Kidney (tissue), 14 donors: Measurements from ENCODE around the gene PSIP1. TPM values are rescaled to one million over a fixed set of nuclear protein-coding genes. Genes with fewer than 3 reads are reported as not detected.

Experiments used
- DNase-seq, 5 donors: peaks; one replicate each; pipeline ENCODE4 v3.0.0-alpha.2; 2013 to 2020
- FAIRE-seq: peaks from 2 replicates; lab custom pipeline; 2012; peaks lifted over from hg19 to GRCh38; lab: Jason Lieb, UNC
- H3K27ac ChIP-seq, 2 donors: one replicate each; pipeline ENCODE4 v1.7.0; 2013; ENCODE audit warnings: low read depth in 2 of 2, low read length in 2 of 2, inconsistent platforms in 1 of 2
- H3K27me3 ChIP-seq: one replicate; pipeline ENCODE4 v1.7.1; 2013; ENCODE audit warnings: low read length, inconsistent platforms; ENCODE audit not compliant: control insufficient read depth, insufficient read depth
- H3K36me3 ChIP-seq, 3 donors: one replicate each; pipeline versions ENCODE4 v1.7.0 to v1.7.1; 2013; ENCODE audit warnings: low read length in 3 of 3, control low read depth in 1 of 3, inconsistent platforms in 1 of 3; ENCODE audit not compliant: insufficient read depth in 3 of 3, control insufficient read depth in 2 of 3
- H3K4me1 ChIP-seq, 3 donors: one replicate each; pipeline versions ENCODE4 v1.7.0 to v1.7.1; 2013; ENCODE audit warnings: low read length in 3 of 3, inconsistent platforms in 1 of 3, low read depth in 1 of 3; ENCODE audit not compliant: control insufficient read depth in 2 of 3, insufficient read depth in 2 of 3
- H3K4me3 ChIP-seq, 3 donors: one replicate each; pipeline versions ENCODE4 v1.7.0 to v1.8.1; 2013; ENCODE audit warnings: low read length in 3 of 3, control low read depth in 1 of 3, inconsistent platforms in 1 of 3
- H3K9ac ChIP-seq, 3 donors: one replicate each; pipeline versions ENCODE4 v1.7.0 to v1.7.1; 2013; ENCODE audit warnings: low read length in 3 of 3, control low read depth in 1 of 3, inconsistent platforms in 1 of 3
- H3K9me3 ChIP-seq, 3 donors: one replicate each; pipeline versions ENCODE4 v1.7.0 to v1.7.1; 2013; ENCODE audit warnings: low read length in 3 of 3, control low read depth in 1 of 3, inconsistent platforms in 1 of 3; ENCODE audit not compliant: control insufficient read depth in 2 of 3, insufficient read depth in 1 of 3
- intact Hi-C: fragments of 100-400 bp; cut with DNase I; formaldehyde crosslinking; loops from one replicate; pipeline ENCODE4 v1.11.1; 2022
- polyA plus RNA-seq: library from polyadenylated mRNA; stranded (reverse); fragments of 350-450 nt; fragmentation: Illumina TruSeq; extraction: RNeasy Lipid Tissue Mini Kit (QIAGEN cat#74804); gene quantifications from one replicate; pipeline ENCODE4 v1.2.3, GENCODE V29; 2014; ENCODE audit warnings: low read depth, low replicate concordance; ENCODE audit not compliant: insufficient read depth
- total RNA-seq: library from RNA; stranded (reverse); fragmentation: NEBNext Ultra II Directional; extraction: Animal tissue kit (Norgen Biotek cat#: 25700); gene quantifications from one replicate; pipeline ENCODE4 v1.2.1, GENCODE V29; 2021
- TF ChIP-seq, protein P1 (sequence below): IDR thresholded peaks from 3 replicates; pipeline ENCODE4 v1.5.1; 2012; ENCODE audit warnings: mild to moderate bottlenecking, moderate library complexity, borderline replicate concordance; ENCODE audit not compliant: insufficient read depth; ENCODE audit errors: extremely low read depth
- donor health status: control.
- donor health status: control.
- donor health status: control.
- donor health status: control.
- donor health status: control.
- donor health status: DM: yes; HTN: yes; CAD: no.
- donor health status: Normal renal cell carcinoma (clear cell type).

Gene PSIP1
- total and polyA plus RNA-seq, 2 donors from 2014 or later, result 31.1 to 43.9 TPM

GRCh38 chr9:15505921-15506320 lies 4.8 kb downstream of the PSIP1 start:
- TF ChIP-seq, protein P1, sequence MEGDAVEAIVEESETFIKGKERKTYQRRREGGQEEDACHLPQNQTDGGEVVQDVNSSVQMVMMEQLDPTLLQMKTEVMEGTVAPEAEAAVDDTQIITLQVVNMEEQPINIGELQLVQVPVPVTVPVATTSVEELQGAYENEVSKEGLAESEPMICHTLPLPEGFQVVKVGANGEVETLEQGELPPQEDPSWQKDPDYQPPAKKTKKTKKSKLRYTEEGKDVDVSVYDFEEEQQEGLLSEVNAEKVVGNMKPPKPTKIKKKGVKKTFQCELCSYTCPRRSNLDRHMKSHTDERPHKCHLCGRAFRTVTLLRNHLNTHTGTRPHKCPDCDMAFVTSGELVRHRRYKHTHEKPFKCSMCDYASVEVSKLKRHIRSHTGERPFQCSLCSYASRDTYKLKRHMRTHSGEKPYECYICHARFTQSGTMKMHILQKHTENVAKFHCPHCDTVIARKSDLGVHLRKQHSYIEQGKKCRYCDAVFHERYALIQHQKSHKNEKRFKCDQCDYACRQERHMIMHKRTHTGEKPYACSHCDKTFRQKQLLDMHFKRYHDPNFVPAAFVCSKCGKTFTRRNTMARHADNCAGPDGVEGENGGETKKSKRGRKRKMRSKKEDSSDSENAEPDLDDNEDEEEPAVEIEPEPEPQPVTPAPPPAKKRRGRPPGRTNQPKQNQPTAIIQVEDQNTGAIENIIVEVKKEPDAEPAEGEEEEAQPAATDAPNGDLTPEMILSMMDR, result no peak
- intact Hi-C loops, result no loop called here
- no peaks in the 10 kb centered on the region for H3K9me3 ChIP-seq
- H3K4me3 ChIP-seq, result no peak overlapping the region
- H3K27ac ChIP-seq, result no peak overlapping the region
- no peak overlapping the region for H3K9ac ChIP-seq
- peaks cover 5 to 6% (median 6%) of the 10 kb centered on the region in 3 donors for H3K36me3 ChIP-seq
- no peaks in the 10 kb centered on the region for H3K27me3 ChIP-seq
- DNase-seq (no peak), FAIRE-seq (no peak)
- peaks cover 0 to 3% (median 0%) of the 10 kb centered on the region in 3 donors for H3K4me1 ChIP-seq

GRCh38 chr9:15501803-15502202 lies 9.0 kb downstream of the PSIP1 start:
- Histone ChIP-seq H3K36me3 (peaks cover 2 to 5% (median 3%) of the 10 kb centered on the region in 3 donors), H3K9me3 (no peaks in the 10 kb centered on the region), H3K27me3 (no peaks in the 10 kb centered on the region), H3K4me3 (no peak overlapping the region), H3K9ac (no peak overlapping the region), H3K4me1 (no peaks in the 10 kb centered on the region), H3K27ac (no peak overlapping the region)
- FAIRE-seq (no peak), DNase-seq (no peak)
- TF ChIP-seq, protein P1, result no peak
- intact Hi-C loops, result no loop called here

- no peak overlapping the region for H3K27ac ChIP-seq
- H3K4me1 ChIP-seq, result no peaks in the 10 kb centered on the region
- DNase-seq, result no peak
- TF ChIP-seq, protein P1, result no peak
- no peaks in the 10 kb centered on the region for H3K27me3 ChIP-seq
- H3K4me3 ChIP-seq, result no peak overlapping the region
- peaks cover 2 to 5% (median 3%) of the 10 kb centered on the region in 3 donors for H3K36me3 ChIP-seq
- H3K9me3 ChIP-seq, result no peaks in the 10 kb centered on the region
- FAIRE-seq, result no peak
- intact Hi-C loops, result no loop called here
- no peak overlapping the region for H3K9ac ChIP-seq
Measured at GRCh38 chr9:15501179-15501578, 9.6 kb downstream of the PSIP1 start.

DNA sequence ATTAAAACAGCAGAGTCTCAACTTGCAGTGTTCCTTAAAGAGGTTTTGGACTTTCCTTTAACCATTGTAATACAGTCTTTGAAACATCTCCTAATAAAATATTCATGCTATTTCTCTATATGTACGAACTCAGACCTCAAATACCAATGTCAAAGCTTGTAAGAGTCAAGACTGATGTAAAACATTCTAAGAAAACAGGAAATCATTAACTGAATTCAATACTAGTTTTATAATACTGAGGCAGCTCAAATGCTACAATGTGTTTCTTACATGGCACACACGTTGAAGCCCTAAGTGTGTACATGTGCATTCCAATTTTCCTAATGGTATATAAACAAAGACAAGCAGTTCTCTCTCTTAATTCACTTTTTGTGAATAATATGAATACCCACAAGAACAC lies 11.6 kb downstream of the PSIP1 start:
- intact Hi-C loops, result no loop called here
- peaks cover 0 to 7% (median 0%) of the 10 kb centered on the region in 3 donors for H3K4me1 ChIP-seq
- no peaks in the 10 kb centered on the region for H3K27me3 ChIP-seq
- H3K27ac ChIP-seq, result no peak overlapping the region
- FAIRE-seq (no peak), DNase-seq (no peak)
- no peak overlapping the region for H3K4me3 ChIP-seq
- TF ChIP-seq, protein P1, result no peak
- H3K9ac ChIP-seq, result no peak overlapping the region
- peaks cover 0 to 3% (median 2%) of the 10 kb centered on the region in 3 donors for H3K36me3 ChIP-seq
- no peaks in the 10 kb centered on the region for H3K9me3 ChIP-seq
